Immature natural killer cell (primary cell): Measurements from ENCODE around the gene TMPRSS3. TPM values are rescaled to one million over a fixed set of nuclear protein-coding genes. Genes with fewer than 3 reads are reported as not detected.
A peak's percentile ranks its signal among the peaks of the same experiment; 100 is the strongest.

Experiments used
- DNase-seq, 3 donors: peaks; one replicate each; pipeline ENCODE4 v3.0.0; 2022; ENCODE audit warnings: mixed read lengths in 1 of 3
- H3K27ac Mint-ChIP-seq, 6 donors: one replicate each; pipeline ENCODE4 v1.8.0; 2020; ENCODE audit warnings: mixed read lengths in 6 of 6, mild to moderate bottlenecking in 5 of 6, inconsistent platforms in 4 of 6, moderate library complexity in 3 of 6
- H3K27me3 Mint-ChIP-seq, 3 donors: one replicate each; pipeline ENCODE4 v1.8.0; 2020 to 2021; ENCODE audit warnings: low read depth in 3 of 3, mild to moderate bottlenecking in 3 of 3, mixed read lengths in 3 of 3, moderate library complexity in 3 of 3, inconsistent platforms in 1 of 3
- H3K36me3 Mint-ChIP-seq, 3 donors: one replicate each; pipeline ENCODE4 v1.8.0; 2020; ENCODE audit warnings: mixed read lengths in 3 of 3, inconsistent platforms in 2 of 3, mild to moderate bottlenecking in 2 of 3
- H3K4me1 Mint-ChIP-seq, 2 donors: one replicate each; pipeline ENCODE4 v1.8.0; 2020; ENCODE audit warnings: inconsistent platforms in 2 of 2, mild to moderate bottlenecking in 2 of 2, mixed read lengths in 2 of 2, moderate library complexity in 1 of 2
- H3K4me3 Mint-ChIP-seq, 5 donors: one replicate each; pipeline ENCODE4 v1.8.0; 2020; ENCODE audit warnings: mild to moderate bottlenecking in 5 of 5, mixed read lengths in 5 of 5, inconsistent platforms in 3 of 5, moderate library complexity in 3 of 5
- H3K9me3 Mint-ChIP-seq, 6 donors: one replicate each; pipeline ENCODE4 v1.8.0; 2020; ENCODE audit warnings: mild to moderate bottlenecking in 6 of 6, mixed read lengths in 6 of 6, inconsistent platforms in 4 of 6, moderate library complexity in 3 of 6
- polyA plus RNA-seq, 3 donors: library from polyadenylated mRNA; unstranded; fragments of 300-500 nt; fragmentation: Illumina TruSeq; gene quantifications; one replicate each; pipeline ENCODE4 v1.2.3, GENCODE V29; 2021

TMPRSS3 gene
- polyA plus RNA-seq, 3 donors from 2014 or later, result 0.30 TPM; not detected in 2

- Mint-ChIP-seq H3K27ac (no peak overlapping the region), H3K27me3 (peaks cover 3 to 9% (median 3%) of the 10 kb centered on the region in 3 donors), H3K4me3 (no peak overlapping the region), H3K9me3 (peaks cover 0 to 6% (median 0%) of the 10 kb centered on the region in 6 donors), H3K4me1 (peaks cover 10 to 12% of the 10 kb centered on the region in 2 donors), H3K36me3 (peaks cover 0 to 8% (median 4%) of the 10 kb centered on the region in 3 donors)
- DNase-seq, result no peak
Observed at GRCh38 chr21:42400525-42400924, 4.7 kb upstream of the TMPRSS3 start.

GRCh38 chr21:42398436-42399028, 2.7 kb upstream of the TMPRSS3 start:
- Mint-ChIP-seq H3K36me3 (peaks cover 0 to 8% (median 4%) of the 10 kb centered on the region in 3 donors), H3K4me1 (peaks cover 4 to 8% of the 10 kb centered on the region in 2 donors), H3K9me3 (peaks cover 0 to 6% (median 0%) of the 10 kb centered on the region in 6 donors), H3K27ac (no peak overlapping the region), H3K27me3 (peaks cover 3 to 10% (median 9%) of the 10 kb centered on the region in 3 donors), H3K4me3 (no peak overlapping the region)
- DNase-seq, result no peak

- no peak for DNase-seq
- Mint-ChIP-seq H3K9me3 (peaks cover 0 to 6% (median 0%) of the 10 kb centered on the region in 6 donors), H3K27me3 (peaks cover 5 to 12% (median 9%) of the 10 kb centered on the region in 3 donors), H3K4me1 (peaks cover 4 to 5% of the 10 kb centered on the region in 2 donors), H3K27ac (no peak overlapping the region), H3K4me3 (no peak overlapping the region), H3K36me3 (peaks cover 0 to 8% (median 4%) of the 10 kb centered on the region in 3 donors)
Observed at GRCh38 chr21:42397746-42398394, 2.0 kb upstream of the TMPRSS3 start.

- Mint-ChIP-seq H3K36me3 (peaks cover 0 to 6% (median 4%) of the 10 kb centered on the region in 3 donors), H3K9me3 (peaks cover 0 to 6% (median 0%) of the 10 kb centered on the region in 6 donors), H3K4me3 (no peak overlapping the region), H3K27ac (no peak overlapping the region), H3K4me1 (peaks cover 0 to 4% of the 10 kb centered on the region in 2 donors), H3K27me3 (peaks cover 8 to 14% (median 8%) of the 10 kb centered on the region in 3 donors)
- no peak for DNase-seq
Observed at GRCh38 chr21:42396799-42397745, 1.2 kb upstream of the TMPRSS3 start.

- Mint-ChIP-seq H3K27ac (no peak overlapping the region), H3K4me1 (peaks cover 0 to 4% of the 10 kb centered on the region in 2 donors), H3K9me3 (no peaks in the 10 kb centered on the region), H3K4me3 (no peak overlapping the region), H3K27me3 (peaks cover 8 to 13% (median 8%) of the 10 kb centered on the region in 3 donors), H3K36me3 (peaks cover 0 to 5% (median 0%) of the 10 kb centered on the region in 3 donors)
- no peak for DNase-seq
Observed at GRCh38 chr21:42395302-42395701, 550 bp downstream of the TMPRSS3 start.

- Mint-ChIP-seq H3K4me3 (no peak overlapping the region), H3K27me3 (peaks cover 8 to 13% (median 8%) of the 10 kb centered on the region in 3 donors), H3K9me3 (no peaks in the 10 kb centered on the region), H3K36me3 (peaks cover 0 to 5% (median 0%) of the 10 kb centered on the region in 3 donors), H3K27ac (no peak overlapping the region), H3K4me1 (peaks cover 15 to 16% of the 10 kb centered on the region in 2 donors)
- no peak for DNase-seq
Observed at GRCh38 chr21:42393443-42393950, 2.4 kb downstream of the TMPRSS3 start.

GRCh38 chr21:42392731-42393442, 3.0 kb downstream of the TMPRSS3 start:
- Mint-ChIP-seq H3K4me1 (peaks cover 15 to 16% of the 10 kb centered on the region in 2 donors), H3K4me3 (no peak overlapping the region)

GRCh38 chr21:42391297-42391696, 4.6 kb downstream of the TMPRSS3 start:
- no peak for DNase-seq
- Mint-ChIP-seq H3K4me1 (peaks cover 15 to 16% of the 10 kb centered on the region in 2 donors), H3K27ac (no peak overlapping the region), H3K9me3 (peaks cover 0 to 3% (median 0%) of the 10 kb centered on the region in 6 donors), H3K4me3 (no peak overlapping the region), H3K36me3 (peaks cover 0 to 5% (median 0%) of the 10 kb centered on the region in 3 donors), H3K27me3 (peaks cover 4 to 19% (median 11%) of the 10 kb centered on the region in 3 donors)

More at GRCh38 chr21:42392731-42393442, 3.0 kb downstream of the TMPRSS3 start:
- H3K27me3 Mint-ChIP-seq, result peaks cover 5 to 13% (median 5%) of the 10 kb centered on the region in 3 donors
- no peak overlapping the region for H3K27ac Mint-ChIP-seq
- peaks cover 0 to 5% (median 0%) of the 10 kb centered on the region in 3 donors for H3K36me3 Mint-ChIP-seq
- DNase-seq, result no peak
- H3K9me3 Mint-ChIP-seq, result no peaks in the 10 kb centered on the region

GRCh38 chr21:42390696-42391095, 5.2 kb downstream of the TMPRSS3 start:
- Mint-ChIP-seq H3K27me3 (peaks cover 5 to 25% (median 11%) of the 10 kb centered on the region in 3 donors), H3K9me3 (peaks cover 0 to 3% (median 0%) of the 10 kb centered on the region in 6 donors), H3K36me3 (peaks cover 0 to 5% (median 0%) of the 10 kb centered on the region in 3 donors), H3K4me3 (no peak overlapping the region), H3K4me1 (peaks cover 15 to 16% of the 10 kb centered on the region in 2 donors), H3K27ac (no peak overlapping the region)
- no peak for DNase-seq

- H3K27me3 Mint-ChIP-seq, result peaks cover 6 to 25% (median 11%) of the 10 kb centered on the region in 3 donors
- no peak overlapping the region for H3K27ac Mint-ChIP-seq
- no peak overlapping the region for H3K4me3 Mint-ChIP-seq
- peaks cover 15 to 16% of the 10 kb centered on the region in 2 donors for H3K4me1 Mint-ChIP-seq
- peaks cover 0 to 5% (median 0%) of the 10 kb centered on the region in 3 donors for H3K36me3 Mint-ChIP-seq
- H3K9me3 Mint-ChIP-seq, result peaks cover 0 to 3% (median 0%) of the 10 kb centered on the region in 6 donors
- no peak for DNase-seq
Observed at GRCh38 chr21:42390193-42390592, 5.7 kb downstream of the TMPRSS3 start.

GRCh38 chr21:42389449-42389835, 6.4 kb downstream of the TMPRSS3 start:
- no peak for DNase-seq
- peaks cover 8 to 19% (median 11%) of the 10 kb centered on the region in 3 donors for H3K27me3 Mint-ChIP-seq
- peaks cover 15 to 18% of the 10 kb centered on the region in 2 donors for H3K4me1 Mint-ChIP-seq
- H3K36me3 Mint-ChIP-seq, result peaks cover 0 to 5% (median 0%) of the 10 kb centered on the region in 3 donors
- H3K27ac Mint-ChIP-seq, result no peak overlapping the region
- peak overlapping the region; percentile 14 to 66 (median 56) for H3K4me3 Mint-ChIP-seq
- peaks cover 0 to 3% (median 0%) of the 10 kb centered on the region in 6 donors for H3K9me3 Mint-ChIP-seq

GRCh38 chr21:42388740-42389448, 7.0 kb downstream of the TMPRSS3 start:
- H3K4me1 Mint-ChIP-seq, result peaks cover 15 to 18% of the 10 kb centered on the region in 2 donors
- H3K36me3 Mint-ChIP-seq, result peaks cover 0 to 8% (median 0%) of the 10 kb centered on the region in 3 donors
- H3K27ac Mint-ChIP-seq, result no peak overlapping the region
- peaks cover 0 to 3% (median 0%) of the 10 kb centered on the region in 6 donors for H3K9me3 Mint-ChIP-seq
- peak overlapping the region; percentile 14 to 66 (median 56) for H3K4me3 Mint-ChIP-seq
- H3K27me3 Mint-ChIP-seq, result peaks cover 8 to 18% (median 13%) of the 10 kb centered on the region in 3 donors
- peak; percentile 21 to 27 (median 25) for DNase-seq
